ENCODE measurements around the gene GPS2. TPM values are rescaled to one million over a fixed set of nuclear protein-coding genes. Genes with fewer than 3 reads are reported as not detected.

The GPS2 gene
- total RNA-seq, 2 donors from 2014 or later: 36.3 to 48.6 TPM

DNA sequence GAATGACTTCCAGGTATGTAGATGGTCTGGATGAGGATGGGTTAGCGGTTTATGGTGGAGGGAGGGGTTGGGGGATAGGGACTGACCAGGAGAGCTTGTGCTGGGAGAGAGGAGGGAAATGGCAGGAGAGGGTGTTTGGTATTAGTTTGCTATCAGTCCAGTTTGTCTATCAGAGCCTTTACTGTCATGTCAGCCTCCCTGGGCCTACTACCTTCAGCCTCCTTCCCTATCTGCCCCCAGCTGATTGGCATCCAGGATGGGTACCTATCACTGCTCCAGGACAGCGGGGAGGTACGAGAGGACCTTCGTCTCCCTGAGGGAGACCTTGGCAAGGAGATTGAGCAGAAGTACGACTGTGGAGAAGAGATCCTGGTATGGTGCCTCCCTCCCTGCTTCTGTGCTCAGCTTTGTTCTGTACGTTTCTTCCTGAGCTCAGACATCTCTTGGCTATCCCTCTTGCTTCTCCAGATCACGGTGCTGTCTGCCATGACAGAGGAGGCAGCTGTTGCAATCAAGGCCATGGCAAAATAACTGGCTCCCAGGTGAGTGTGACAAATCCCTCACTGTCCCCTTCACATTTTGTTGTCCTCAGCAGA lies 4.0 kb downstream of the GPS2 start:
- Mint-ChIP-seq H3K27ac (peak overlapping the region in 1 of 2 donors; percentile 84), H3K36me3 (peaks cover 44 to 48% of the 10 kb centered on the region in 2 donors)
- no peak for DNase-seq (ENCODE audit: low spot score in 2 of 2)

DNA sequence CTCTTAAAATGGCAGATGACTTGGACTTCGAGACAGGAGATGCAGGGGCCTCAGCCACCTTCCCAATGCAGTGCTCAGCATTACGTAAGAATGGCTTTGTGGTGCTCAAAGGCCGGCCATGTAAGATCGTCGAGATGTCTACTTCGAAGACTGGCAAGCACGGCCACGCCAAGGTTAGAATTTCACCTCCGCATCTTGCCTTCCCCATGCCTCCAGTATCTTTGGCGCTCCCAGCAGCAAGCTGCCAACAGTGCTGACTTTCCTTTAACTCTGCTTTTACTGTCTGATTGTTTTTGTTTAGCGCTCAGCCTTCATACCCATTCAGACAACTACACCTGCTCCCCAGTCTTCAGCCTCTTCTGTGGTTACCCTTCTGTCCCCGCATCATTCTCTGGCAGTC lies 5.5 kb downstream of the GPS2 start:
- H3K9me3 Mint-ChIP-seq: no peaks in the 10 kb centered on the region
- peaks cover 40 to 44% of the 10 kb centered on the region in 2 donors for H3K36me3 Mint-ChIP-seq
- ATAC-seq: no peak
- DNase-seq (ENCODE audit: low spot score in 2 of 2): no peak
- H3K27ac Mint-ChIP-seq: peak overlapping the region; percentile 93 to 96

More for the DNA sequence above, 4.0 kb downstream of the GPS2 start:
- ATAC-seq: no peak
- H3K9me3 Mint-ChIP-seq: no peaks in the 10 kb centered on the region

DNA sequence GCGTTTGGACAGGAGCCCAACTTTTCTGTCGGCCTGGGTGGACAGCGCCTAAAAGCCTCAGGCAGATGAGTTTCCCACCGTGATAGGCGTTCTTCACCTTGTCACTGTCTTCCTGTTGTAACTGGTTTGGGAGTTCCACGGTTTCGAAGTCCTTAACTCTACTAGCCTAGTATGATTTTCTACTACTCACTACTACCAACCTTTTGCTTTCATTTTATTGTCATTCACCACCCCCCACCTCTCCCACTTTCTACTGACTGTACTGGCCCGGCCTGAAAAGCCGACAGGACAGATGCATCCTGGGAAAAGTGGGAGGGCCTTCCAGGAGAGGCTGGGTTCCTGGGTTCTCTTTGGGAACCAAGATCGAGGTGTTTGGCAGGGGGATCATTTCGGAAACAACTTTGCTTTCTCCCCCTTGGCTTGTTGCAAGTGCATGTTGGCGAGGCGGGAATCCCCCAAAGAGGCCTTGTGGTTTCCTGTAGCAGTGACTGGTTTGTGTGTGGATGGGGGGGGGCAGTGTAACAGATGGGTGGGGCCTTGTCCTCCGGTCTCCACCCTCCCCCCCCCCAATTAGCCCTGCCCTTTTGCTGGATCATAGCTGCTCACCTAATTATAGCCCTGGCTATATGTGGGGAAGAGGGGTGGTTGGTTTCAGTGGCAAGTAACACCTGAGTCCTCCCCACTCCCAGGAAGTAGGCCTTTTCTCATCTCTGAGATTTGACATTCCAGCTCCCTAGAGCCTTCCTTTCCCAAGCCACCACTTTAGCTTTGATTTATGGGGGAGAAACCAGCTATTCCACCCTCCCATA lies 6.3 kb downstream of the GPS2 start:
- DNase-seq (ENCODE audit: low spot score in 2 of 2): peak; percentile 77 to 83
- H3K36me3 Mint-ChIP-seq: peaks cover 35 to 44% of the 10 kb centered on the region in 2 donors
- peak overlapping the region; percentile 93 to 96 for H3K27ac Mint-ChIP-seq
- no peaks in the 10 kb centered on the region for H3K9me3 Mint-ChIP-seq
- peak; percentile 48 to 50 for ATAC-seq

DNA sequence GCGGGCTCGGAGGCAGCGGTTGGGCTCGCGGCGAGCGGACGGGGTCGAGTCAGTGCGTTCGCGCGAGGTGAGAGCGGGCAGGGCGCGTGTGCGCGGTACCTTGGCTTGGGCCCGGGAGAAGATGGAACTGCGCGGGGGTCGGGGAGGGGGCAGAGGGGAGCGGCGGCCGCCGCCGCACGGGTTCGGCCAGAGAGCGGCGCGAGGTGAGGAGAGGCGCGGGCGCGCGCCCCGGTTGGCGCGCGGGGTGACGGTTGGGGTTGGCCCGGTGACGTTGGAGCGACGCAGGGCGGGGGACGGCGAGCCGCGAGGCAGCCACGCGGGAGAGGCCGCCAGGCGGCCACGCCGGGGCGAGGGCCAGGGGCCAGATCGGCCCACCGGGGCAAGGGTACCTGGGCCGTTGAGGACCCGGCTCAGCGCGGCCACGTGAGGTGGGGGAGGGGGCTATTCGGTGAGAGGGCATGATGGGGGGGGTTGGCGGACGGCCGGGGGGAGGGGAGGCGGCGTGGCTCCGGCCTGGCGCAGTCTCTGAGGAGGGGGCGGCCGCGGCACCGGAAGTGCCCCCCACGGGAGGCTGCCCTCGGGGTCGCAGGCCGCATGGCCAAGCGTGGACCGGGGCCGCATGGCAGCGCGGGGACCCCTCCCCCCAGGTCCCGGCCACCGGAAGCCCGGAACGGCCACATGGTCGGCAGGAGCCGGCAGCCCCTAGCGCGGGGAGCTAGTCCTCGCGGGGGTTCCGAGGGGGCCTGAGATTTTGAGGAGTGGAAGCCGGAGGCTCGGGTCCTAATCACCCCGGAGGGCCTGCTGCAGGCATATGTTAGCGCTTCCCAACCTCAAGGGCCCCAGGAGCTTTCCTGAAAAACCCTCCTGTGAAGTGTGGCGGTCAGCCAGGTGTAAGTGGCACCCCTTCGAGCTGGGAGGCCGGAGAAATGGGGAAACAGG lies 7.2 kb downstream of the GPS2 start:
- H3K36me3 Mint-ChIP-seq: peaks cover 35 to 44% of the 10 kb centered on the region in 2 donors

DNA sequence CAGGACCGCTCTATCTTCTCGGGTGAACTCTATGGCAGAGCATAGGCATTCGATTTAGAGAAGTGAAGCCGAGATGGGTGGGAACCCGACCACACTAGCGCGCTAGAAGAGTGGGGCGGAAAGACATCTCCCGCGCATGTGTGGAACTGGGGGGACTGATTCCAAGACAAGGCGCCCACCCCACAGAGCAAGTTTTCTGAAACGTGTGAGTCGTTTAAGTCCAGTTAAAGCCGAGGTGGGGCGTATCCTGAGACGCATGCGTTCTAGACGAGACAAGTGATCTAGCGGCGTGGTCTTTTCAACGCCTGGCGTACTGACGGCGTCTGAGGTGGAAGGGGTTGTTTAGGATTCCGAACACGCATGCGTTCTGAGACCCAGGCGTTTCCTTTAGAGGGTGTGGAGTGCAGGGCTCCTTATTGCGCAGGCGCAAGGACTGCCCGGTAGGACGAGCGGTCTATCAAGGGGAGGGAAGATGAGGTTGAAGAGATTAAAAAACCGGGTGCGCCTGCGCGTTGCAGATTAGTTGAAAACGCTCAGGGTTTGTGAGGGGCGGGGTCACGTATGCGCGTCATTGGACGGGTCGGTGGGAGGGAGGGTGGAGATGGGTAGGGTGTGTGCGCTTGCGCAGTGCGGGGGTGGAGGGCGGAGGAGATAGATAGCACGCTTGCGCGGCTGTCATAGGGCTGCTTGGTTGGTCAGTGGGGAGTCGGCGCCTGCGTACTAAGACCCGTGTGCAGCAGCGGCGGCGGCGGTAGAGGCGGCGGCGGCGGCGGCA lies 8.1 kb downstream of the GPS2 start, which contains the start of gene EIF5A:
Gene EIF5A, plus strand, starts transcription at position 718 of the 775 bp plus-strand sequence. CDS start 2,008 bp downstream, outside the sequence.
- DNase-seq (ENCODE audit: low spot score in 2 of 2) (peak; percentile 99 to 100), ATAC-seq (peak; percentile 79 to 80)
- Mint-ChIP-seq H3K9me3 (no peaks in the 10 kb centered on the region), H3K27ac (peak within 1 kb of the TSS; percentile 93 to 98), H3K36me3 (peaks cover 35 to 36% of the 10 kb centered on the region in 2 donors)

More for the DNA sequence above, 7.2 kb downstream of the GPS2 start:
- H3K9me3 Mint-ChIP-seq: no peaks in the 10 kb centered on the region
- H3K27ac Mint-ChIP-seq: peak overlapping the region; percentile 93 to 98
- ATAC-seq (peak; percentile 8 to 12), DNase-seq (ENCODE audit: low spot score in 2 of 2) (peak in 1 of 2 donors; percentile 47)

DNA sequence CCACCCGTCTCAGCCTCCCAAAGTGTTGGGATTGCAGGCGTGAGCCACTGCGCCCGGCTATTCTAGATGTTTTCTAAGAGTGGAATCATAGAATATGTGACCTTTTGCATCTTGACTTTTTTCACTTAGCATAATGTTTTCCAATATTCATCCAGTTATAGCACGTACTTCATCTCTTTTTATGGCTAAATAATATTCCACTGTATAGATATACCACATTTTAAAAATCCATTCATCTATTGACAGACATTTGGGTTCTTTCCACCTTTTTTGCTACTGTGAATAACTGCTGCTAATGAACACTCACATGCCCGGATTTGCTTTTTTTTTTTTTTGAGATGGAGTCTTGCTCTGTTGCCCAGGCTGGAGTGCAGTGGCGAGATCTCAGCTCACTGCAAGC lies 11.0 kb downstream of the GPS2 start:
- Mint-ChIP-seq H3K27ac (no peak overlapping the region), H3K36me3 (peaks cover 8 to 9% of the 10 kb centered on the region in 2 donors), H3K9me3 (no peaks in the 10 kb centered on the region)
- ATAC-seq (no peak), DNase-seq (ENCODE audit: low spot score in 2 of 2) (no peak)

DNA sequence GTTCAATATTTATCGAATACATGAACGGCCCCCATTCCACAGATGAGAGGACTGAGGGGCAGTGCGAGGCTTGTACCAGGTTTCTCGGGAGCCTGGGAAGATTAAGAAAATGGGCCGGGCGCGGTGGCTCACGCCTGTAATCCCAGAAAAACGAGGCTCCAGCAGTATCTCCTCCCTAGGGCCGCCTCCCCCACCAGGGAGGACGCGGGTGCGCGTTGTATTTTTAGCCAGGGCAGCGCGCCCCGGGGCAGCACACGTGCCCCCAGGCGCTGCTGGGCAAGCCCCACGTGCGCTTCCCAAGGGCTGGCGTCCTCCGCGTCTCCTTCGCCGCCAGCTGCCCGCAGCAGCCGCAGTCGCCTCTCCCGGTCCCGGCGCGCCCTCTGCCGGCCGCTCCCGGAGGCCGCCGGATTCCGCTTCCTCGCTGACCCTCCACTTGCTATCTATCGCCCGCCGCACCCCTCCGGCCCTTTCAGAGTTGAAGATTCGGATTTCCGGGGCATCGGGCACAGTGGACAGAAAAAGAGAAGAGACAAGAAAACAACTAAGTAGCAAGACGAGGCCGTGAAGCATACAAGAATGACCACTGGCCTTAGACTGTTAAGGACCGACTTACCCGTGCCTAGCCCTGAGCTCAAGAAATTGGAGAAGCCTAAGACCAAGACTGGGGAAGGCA lies 18.8 kb downstream of the GPS2 start:
- Mint-ChIP-seq H3K27ac (no peak overlapping the region), H3K9me3 (no peaks in the 10 kb centered on the region), H3K36me3 (peaks cover 0 to 6% of the 10 kb centered on the region in 2 donors)
- DNase-seq (ENCODE audit: low spot score in 2 of 2) (peak; percentile 81 to 86), ATAC-seq (peak; percentile 40 to 75)

DNA sequence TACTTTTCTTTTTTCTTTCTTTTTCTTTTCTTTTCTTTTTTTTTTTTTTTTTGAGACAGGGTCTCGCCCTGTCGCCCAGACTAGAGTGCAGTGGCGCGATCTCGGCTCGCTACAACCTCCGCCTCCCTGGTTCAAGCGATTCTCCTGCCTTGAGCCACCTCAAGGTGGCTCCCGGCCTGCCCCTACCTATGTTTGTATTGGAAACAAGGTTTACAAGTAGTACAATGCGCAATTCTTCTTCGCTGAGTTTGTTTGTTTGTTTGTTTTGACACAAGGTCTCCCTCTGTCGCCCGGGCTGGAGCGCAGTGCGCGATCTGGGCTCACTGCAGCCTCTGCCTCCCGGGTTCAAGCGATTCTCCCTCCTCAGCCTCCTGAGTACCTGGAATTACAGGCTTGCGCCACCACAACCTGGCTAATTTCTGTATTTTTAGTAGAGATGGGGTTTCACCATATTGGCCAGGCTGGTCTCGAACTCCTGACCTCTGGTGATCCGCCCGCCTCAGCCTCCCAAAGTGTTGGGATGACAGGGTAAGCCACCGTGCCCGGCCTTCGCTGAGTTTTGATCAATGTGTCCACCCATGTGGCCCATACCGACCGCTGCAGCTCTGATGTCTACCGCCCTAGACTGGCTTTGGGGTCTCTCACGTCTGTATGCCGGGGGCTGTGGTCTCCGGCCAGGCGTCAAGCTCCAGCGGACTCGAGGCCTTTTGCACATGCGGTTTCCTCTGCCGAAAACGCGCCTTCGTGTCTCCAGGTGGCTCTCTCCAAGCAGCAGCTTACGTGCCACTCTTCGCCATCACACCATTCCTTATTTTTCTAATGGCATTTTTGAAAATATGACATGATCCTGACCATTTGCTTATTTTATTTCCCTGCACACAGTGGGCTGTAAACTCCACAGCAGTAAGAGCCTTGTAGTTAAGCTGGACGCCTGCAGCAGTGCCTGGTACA lies 19.7 kb downstream of the GPS2 start:
- Mint-ChIP-seq H3K9me3 (no peaks in the 10 kb centered on the region), H3K36me3 (peaks cover 0 to 6% of the 10 kb centered on the region in 2 donors), H3K27ac (peak overlapping the region in 1 of 2 donors; percentile 90)
- no peak for DNase-seq (ENCODE audit: low spot score in 2 of 2)
- ATAC-seq: no peak

DNA sequence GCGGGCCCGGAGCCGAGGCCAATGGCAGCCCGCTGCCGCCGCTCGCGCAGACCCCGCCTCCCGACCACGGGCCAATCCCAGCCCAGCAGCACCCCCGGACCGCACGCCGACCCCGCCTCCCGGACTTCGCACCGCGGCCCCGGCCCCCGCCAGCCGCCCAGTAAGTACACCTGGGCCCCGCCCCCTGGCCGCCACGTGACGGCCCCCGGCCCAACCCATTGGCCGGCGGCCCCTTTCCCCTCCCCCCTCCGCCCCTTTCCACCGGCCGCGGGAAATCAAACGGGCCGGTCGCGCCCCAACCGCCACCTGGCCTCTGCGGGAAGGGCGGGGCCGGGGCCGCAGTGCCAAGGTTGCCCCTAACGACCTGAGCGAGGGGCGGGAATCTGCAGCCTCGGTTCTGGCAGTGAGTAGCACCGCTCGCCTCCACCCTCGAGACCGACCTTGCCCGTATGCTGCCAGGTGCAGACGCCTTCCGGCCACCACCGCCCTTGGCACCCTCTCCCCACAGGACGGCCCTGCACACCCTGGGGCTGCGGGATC lies 20.5 kb downstream of the GPS2 start, which contains the start of gene YBX2:
Gene YBX2, minus strand, starts transcription at position 26 of the 540 bp plus-strand sequence. CDS start 139 bp downstream, outside the sequence.
- H3K36me3 Mint-ChIP-seq: peaks cover 0 to 6% of the 10 kb centered on the region in 2 donors
- H3K9me3 Mint-ChIP-seq: no peaks in the 10 kb centered on the region
- ATAC-seq: peak; percentile 65 to 88
- H3K27ac Mint-ChIP-seq: peak within 1 kb of the TSS in 1 of 2 donors; percentile 90
- DNase-seq (ENCODE audit: low spot score in 2 of 2): peak in 1 of 2 donors; percentile 80

DNA sequence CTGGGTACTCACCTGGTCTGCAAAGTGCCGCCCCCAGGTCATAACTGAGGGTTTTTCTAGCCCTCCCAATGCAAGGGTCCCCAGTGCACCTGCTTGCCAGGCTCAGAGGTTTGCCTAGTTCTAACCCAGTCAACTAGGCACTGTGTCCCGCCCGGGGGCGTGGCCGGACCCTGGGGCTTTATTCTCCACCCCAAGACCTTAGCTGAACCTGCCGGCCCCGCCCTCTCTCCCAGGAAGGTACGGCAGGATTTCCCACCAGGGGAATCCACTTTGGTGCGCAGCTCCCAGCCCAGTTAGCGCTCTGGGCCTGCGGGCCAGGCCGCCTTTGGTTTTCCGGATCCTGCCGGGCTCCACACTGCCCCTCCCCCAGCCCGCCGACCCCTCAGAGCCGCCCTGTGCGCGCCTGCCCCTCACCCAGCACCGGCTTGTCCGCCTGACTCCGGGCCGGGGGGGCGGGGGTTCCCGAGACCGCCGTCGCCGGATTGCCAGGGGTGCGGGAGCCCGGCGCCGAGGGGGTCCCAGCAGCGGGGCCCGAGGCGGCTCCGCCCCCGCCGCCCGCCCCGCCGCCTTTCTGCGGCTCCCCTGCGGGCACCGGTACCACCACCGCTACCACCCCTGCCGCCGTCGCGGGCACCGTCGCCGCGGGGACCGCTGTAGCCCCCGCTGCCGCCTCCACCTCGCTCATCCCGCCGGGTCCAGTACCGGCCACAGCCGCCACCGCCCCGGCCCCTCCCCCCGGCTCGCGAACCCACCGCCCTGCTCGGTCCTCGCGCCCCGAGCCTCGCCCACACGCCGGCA lies 21.1 kb downstream of the GPS2 start:
- Mint-ChIP-seq H3K9me3 (no peaks in the 10 kb centered on the region), H3K36me3 (peaks cover 0 to 6% of the 10 kb centered on the region in 2 donors), H3K27ac (no peak overlapping the region)
- ATAC-seq (no peak), DNase-seq (ENCODE audit: low spot score in 2 of 2) (no peak)

DNA sequence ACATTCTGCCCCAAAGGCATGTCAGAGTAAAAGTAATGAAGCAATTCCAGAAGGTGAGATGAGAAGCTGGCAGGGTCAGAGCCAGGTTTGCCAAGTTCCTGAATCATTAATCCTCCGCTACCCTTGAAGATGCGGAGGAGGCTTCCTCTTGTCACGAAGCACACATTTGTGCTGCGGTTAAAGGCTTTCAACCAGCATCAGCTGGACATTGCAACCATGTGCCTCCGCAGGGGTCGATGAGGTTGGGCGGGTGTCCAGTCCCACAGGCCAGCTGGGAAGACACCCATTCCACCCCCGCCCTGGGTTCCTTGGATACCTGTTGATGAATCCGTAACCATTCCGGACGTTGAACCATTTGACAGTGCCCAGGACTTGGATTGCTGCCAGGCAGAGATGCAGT lies 22.0 kb downstream of the GPS2 start:
- no peak for ATAC-seq
- no peak for DNase-seq (ENCODE audit: low spot score in 2 of 2)
- no peak overlapping the region for H3K27ac Mint-ChIP-seq
- H3K36me3 Mint-ChIP-seq: peaks cover 0 to 6% of the 10 kb centered on the region in 2 donors
- no peaks in the 10 kb centered on the region for H3K9me3 Mint-ChIP-seq

DNA sequence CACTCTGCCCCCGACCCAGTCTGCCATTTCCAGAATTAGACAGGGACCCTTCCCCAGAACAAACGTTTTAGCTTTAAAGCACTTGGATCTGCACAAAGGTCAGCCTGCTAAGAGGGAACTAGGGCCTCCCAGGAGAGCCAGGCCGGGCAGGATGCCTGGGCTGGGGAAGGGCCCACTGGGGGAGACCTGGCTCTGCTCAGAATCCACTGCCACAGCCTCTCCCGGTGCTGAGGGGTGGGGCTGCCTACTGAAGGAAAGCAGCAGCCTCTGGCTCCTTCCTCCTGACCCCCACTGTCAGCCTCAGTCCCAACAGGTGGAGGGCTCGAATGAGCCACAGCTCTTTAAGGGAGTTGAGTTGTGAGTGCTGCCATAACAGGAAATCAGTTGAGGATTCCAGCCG lies 22.4 kb downstream of the GPS2 start:
- ATAC-seq (no peak), DNase-seq (ENCODE audit: low spot score in 2 of 2) (no peak)
- no peak overlapping the region for H3K27ac Mint-ChIP-seq
- peaks cover 0 to 6% of the 10 kb centered on the region in 2 donors for H3K36me3 Mint-ChIP-seq
- no peaks in the 10 kb centered on the region for H3K9me3 Mint-ChIP-seq

DNA sequence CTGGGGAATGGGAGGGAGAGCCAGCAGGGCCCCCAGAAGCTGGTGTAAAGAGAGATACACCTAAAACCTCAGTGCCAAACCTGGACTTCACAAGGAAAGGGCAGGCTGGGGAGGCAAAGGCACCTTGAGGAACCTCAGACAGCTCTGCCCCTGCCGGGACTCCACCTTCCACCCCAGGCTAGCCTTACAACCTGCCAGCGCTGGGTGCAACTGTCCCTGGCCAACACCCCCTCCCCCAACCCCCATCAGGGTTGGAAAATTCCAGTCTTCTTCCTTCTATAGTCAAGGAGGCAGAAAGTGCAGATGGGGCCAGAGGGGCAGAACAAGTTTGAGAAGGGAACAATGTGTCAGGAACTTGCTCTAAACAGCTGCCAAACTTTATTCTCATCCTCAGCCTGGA lies 23.0 kb downstream of the GPS2 start:
- no peak for DNase-seq (ENCODE audit: low spot score in 2 of 2)
- Mint-ChIP-seq H3K36me3 (peaks cover 0 to 6% of the 10 kb centered on the region in 2 donors), H3K27ac (no peak overlapping the region), H3K9me3 (no peaks in the 10 kb centered on the region)
- no peak for ATAC-seq
